MM.1S (cell line): ENCODE results near the gene MEX3D.

ENCODE experiments used
- DNase-seq: peaks from one replicate; pipeline ENCODE4 v3.0.0-alpha.2; 2015
- H2AFZ ChIP-seq: fragments of 300-600 bp; sonication (generic); 2 replicates; pipeline ENCODE4 v1.6.0; 2016; ENCODE audit warnings: antibody characterized with exemption, low read length
- H3F3A ChIP-seq: fragments of 300-600 bp; sonication (generic); 2 replicates; pipeline ENCODE4 v1.6.1; 2016; ENCODE audit warnings: mild to moderate bottlenecking, antibody characterized with exemption, low read length, moderate library complexity, mixed read lengths; ENCODE audit not compliant: insufficient read depth
- H3K27ac ChIP-seq: fragments of 300-600 bp; sonication (generic); 2 replicates; pipeline ENCODE4 v1.5.1; 2016; ENCODE audit warnings: mild to moderate bottlenecking, low read length
- H3K27me3 ChIP-seq: fragments of 300-600 bp; sonication (generic); replicated peaks from 2 replicates; pipeline ENCODE4 v1.6.0; 2016; ENCODE audit warnings: low read length; ENCODE audit not compliant: insufficient read depth
- H3K36me3 ChIP-seq: fragments of 300-600 bp; sonication (generic); replicated peaks from 2 replicates; pipeline ENCODE4 v1.6.1; 2016; ENCODE audit warnings: mild to moderate bottlenecking, low read length, mixed read lengths; ENCODE audit not compliant: insufficient read depth
- H3K4me1 ChIP-seq: fragments of 300-600 bp; sonication (generic); 2 replicates; pipeline ENCODE4 v1.6.1; 2016; ENCODE audit warnings: low read length, mixed read lengths
- H3K4me2 ChIP-seq: fragments of 300-600 bp; sonication (generic); 2 replicates; pipeline ENCODE4 v1.6.0; 2016; ENCODE audit warnings: low read depth, low read length
- H3K4me3 ChIP-seq: fragments of 300-600 bp; sonication (generic); 2 replicates; pipeline ENCODE4 v1.5.1; 2016; ENCODE audit warnings: low read length, mixed read lengths
- H3K79me2 ChIP-seq: fragments of 300-600 bp; sonication (generic); 2 replicates; pipeline ENCODE4 v1.6.1; 2016; ENCODE audit warnings: mixed run types, low read length, mixed read lengths
- H3K9ac ChIP-seq: fragments of 300-600 bp; sonication (generic); 2 replicates; pipeline ENCODE4 v1.6.1; 2016; ENCODE audit warnings: low read length, mixed read lengths
- H3K9me2 ChIP-seq: fragments of 300-600 bp; sonication (generic); replicated peaks from 2 replicates; pipeline ENCODE4 v1.6.1; 2016; ENCODE audit warnings: mild to moderate bottlenecking, low read length, mixed read lengths; ENCODE audit not compliant: insufficient read depth
- H3K9me3 ChIP-seq: fragments of 300-600 bp; sonication (generic); replicated peaks from 2 replicates; pipeline ENCODE4 v1.6.1; 2016; ENCODE audit warnings: mild to moderate bottlenecking, low read length, mixed read lengths; ENCODE audit not compliant: insufficient read depth
- H4K20me1 ChIP-seq: fragments of 300-600 bp; sonication (generic); 2 replicates; pipeline ENCODE4 v1.6.1; 2016; ENCODE audit warnings: mild to moderate bottlenecking, low read length, moderate library complexity, mixed read lengths; ENCODE audit not compliant: insufficient read depth
- EZH2 ChIP-seq: fragments of 300-600 bp; sonication (generic); optimal IDR thresholded peaks from 2 replicates; pipeline ENCODE3; 2017; ENCODE audit warnings: low read depth, mild to moderate bottlenecking, antibody characterized with exemption, low read length, mixed read lengths
- EZH2phosphoT487 ChIP-seq: fragments of 300-600 bp; sonication (generic); IDR thresholded peaks from 2 replicates; pipeline ENCODE4 v1.6.1; 2018; ENCODE audit warnings: antibody characterized with exemption, low read length
- TF ChIP-seq, protein P1 (sequence below): fragments of 300-600 bp; sonication (generic); IDR thresholded peaks from 2 replicates; pipeline ENCODE4 v1.5.1; 2016; ENCODE audit warnings: antibody characterized with exemption, low read length, mixed read lengths

MEX3D gene

DNA sequence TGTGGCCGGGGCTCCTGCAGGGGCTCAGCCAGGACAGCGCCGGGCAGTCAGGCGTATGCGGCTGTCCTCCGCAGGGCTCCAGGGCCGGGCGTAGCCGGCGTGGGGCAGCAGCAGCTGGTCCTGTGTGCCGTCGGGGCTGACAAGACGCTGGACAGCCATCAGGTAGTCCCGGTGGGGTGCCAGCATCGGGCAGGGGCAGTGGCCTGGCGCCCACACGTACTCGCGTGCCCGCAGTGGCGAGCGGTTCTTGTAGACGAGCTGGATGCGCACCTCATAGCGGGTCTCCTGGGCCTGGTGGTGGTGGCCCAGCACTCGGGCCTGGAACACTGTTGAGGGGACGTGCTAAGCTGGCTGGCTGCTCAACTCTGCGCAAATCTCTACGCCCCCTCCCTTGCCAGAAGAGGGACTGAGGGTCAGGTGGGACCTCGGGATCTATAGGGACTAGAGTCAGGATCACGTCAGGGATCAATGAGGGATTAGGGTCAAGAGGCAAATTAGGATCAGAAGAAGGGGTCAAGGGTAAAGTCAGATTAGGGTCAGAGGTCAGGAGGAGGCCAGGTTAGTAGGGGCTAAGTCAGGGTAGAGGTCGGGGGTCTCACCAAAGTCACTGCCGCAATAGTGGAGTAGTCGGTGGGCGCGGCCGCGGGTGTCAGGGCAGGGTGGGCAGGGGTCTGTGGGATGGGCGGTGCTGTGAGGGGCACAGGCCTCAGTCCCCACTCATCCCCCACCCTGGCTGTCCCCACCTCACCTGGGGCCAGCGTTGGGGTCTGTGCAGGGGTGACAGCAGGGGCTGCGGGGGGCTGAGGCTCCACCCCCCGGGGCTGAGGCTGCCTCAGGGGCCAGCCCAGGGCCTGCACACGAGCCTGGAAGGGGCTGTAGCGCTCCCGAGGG, 61.9 kb downstream of the MEX3D start:
- Histone ChIP-seq H3K36me3 (no peaks in the 10 kb centered on the region), H4K20me1 (no peaks in the 10 kb centered on the region), H3K9ac (no peak overlapping the region), H3K9me3 (no peaks in the 10 kb centered on the region), H3K4me3 (no peak overlapping the region), H2AFZ (no peak overlapping the region), H3K27ac (no peak overlapping the region), H3K9me2 (no peaks in the 10 kb centered on the region), H3F3A (no peaks in the 10 kb centered on the region), H3K27me3 (peaks cover 78% of the 10 kb centered on the region), H3K79me2 (no peaks in the 10 kb centered on the region), H3K4me2 (no peak overlapping the region), H3K4me1 (no peaks in the 10 kb centered on the region)
- DNase-seq: no peak
- TF ChIP-seq EZH2 (no peak), EZH2phosphoT487 (no peak)
- TF ChIP-seq, protein P1, sequence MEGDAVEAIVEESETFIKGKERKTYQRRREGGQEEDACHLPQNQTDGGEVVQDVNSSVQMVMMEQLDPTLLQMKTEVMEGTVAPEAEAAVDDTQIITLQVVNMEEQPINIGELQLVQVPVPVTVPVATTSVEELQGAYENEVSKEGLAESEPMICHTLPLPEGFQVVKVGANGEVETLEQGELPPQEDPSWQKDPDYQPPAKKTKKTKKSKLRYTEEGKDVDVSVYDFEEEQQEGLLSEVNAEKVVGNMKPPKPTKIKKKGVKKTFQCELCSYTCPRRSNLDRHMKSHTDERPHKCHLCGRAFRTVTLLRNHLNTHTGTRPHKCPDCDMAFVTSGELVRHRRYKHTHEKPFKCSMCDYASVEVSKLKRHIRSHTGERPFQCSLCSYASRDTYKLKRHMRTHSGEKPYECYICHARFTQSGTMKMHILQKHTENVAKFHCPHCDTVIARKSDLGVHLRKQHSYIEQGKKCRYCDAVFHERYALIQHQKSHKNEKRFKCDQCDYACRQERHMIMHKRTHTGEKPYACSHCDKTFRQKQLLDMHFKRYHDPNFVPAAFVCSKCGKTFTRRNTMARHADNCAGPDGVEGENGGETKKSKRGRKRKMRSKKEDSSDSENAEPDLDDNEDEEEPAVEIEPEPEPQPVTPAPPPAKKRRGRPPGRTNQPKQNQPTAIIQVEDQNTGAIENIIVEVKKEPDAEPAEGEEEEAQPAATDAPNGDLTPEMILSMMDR: no peak

DNA sequence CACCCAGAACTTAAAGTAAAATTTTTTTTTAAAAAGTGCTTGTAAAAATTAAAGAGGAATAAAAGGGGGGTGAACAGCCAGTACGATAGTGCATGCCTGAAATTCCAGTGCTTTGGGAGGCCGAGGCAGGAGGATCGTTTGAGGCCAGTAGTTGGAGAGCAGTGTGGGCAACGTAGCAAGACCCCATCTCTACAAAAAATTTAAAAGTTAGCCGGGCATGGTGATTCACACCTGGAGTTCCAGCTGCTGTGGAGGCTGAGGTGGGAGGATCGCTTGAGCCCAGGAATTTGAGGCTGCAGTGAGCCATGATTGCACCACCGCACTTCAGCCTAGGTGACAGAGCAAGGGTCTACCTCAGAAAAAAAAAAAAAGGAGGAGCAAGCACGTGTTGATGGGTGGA, 63.1 kb downstream of the MEX3D start:
- Histone ChIP-seq H3K9me3 (no peaks in the 10 kb centered on the region), H4K20me1 (no peaks in the 10 kb centered on the region), H3K4me1 (no peaks in the 10 kb centered on the region), H2AFZ (no peak overlapping the region), H3K79me2 (no peaks in the 10 kb centered on the region), H3K4me3 (no peak overlapping the region), H3K27me3 (peaks cover 71% of the 10 kb centered on the region), H3K27ac (no peak overlapping the region), H3F3A (no peaks in the 10 kb centered on the region), H3K4me2 (no peak overlapping the region), H3K36me3 (no peaks in the 10 kb centered on the region), H3K9me2 (no peaks in the 10 kb centered on the region), H3K9ac (no peak overlapping the region)
- TF ChIP-seq, protein P1: no peak
- TF ChIP-seq EZH2phosphoT487 (no peak), EZH2 (no peak)
- no peak for DNase-seq
